Fibroblast of lung (primary cell): ENCODE data around the gene UTP11.

Experiments used
- CTCF ChIP-seq, 2 donors: IDR thresholded peaks in 1 of 2; conservative IDR thresholded peaks in 1 of 2; 1 replicate in 1 of 2; 2 replicates in 1 of 2; pipeline ENCODE4 v1.5.1; 2011 to 2012; ENCODE audit warnings: low read length in 2 of 2, control low read depth in 1 of 2, inconsistent platforms in 1 of 2, low read depth in 1 of 2, mild to moderate bottlenecking in 1 of 2
- EZH2 ChIP-seq: IDR thresholded peaks from 2 replicates; pipeline ENCODE4 v1.5.1; 2012; ENCODE audit warnings: low read length, control low read depth, mild to moderate bottlenecking; ENCODE audit errors: missing control alignments

DNA sequence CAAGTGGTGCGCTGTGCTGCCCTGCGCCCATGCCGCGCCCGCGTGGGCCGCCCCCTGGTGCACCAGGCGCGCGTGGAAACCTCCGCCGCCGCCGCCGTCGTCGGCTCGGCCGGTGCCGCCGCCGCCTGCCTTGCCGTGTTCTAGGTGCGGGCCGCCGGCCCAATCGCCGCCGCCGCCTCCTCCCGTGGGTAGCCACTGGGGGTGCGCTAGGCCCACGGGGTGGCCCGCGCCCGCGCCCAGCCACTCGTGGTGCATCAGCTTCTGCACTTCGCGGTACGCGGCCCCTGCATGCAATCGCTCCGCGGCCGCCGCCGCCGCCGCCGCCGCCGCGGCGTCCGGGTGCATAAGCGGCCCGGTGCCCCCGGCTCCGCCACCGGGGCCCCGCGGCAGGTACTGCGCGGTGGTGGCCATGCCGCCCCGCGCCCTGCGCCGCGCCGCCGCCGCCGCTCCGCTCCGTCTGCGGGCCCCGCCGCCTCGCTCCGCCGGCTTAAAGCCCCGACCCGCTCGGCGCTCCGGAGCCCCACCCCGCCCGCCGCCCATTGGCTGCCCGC lies 33.9 kb downstream of the UTP11 start, which contains the start of gene POU3F1:
- TF ChIP-seq CTCF (conservative IDR thresholded peaks at IDR 0.05 in 1 of 2, IDR thresholded peaks at IDR 0.05 in 1 of 2; ENCODE audit: low read depth in 1 of 2, low read length in 2 of 2) (no peak), EZH2 (no peak)
